CD4-positive, alpha-beta T cell treated with Interleukin-15 for 1 hour (primary cell): ENCODE results near the gene IL15RA.
"Not testable (repeated sequence)": the region's sequence is repeated elsewhere in the genome, so short reads cannot be mapped to it uniquely, and the experiment has no call there.

Experiments used
- DNase-seq: peaks from one replicate; pipeline ENCODE4 v3.0.0-alpha.2; 2020

IL15RA gene

DNA sequence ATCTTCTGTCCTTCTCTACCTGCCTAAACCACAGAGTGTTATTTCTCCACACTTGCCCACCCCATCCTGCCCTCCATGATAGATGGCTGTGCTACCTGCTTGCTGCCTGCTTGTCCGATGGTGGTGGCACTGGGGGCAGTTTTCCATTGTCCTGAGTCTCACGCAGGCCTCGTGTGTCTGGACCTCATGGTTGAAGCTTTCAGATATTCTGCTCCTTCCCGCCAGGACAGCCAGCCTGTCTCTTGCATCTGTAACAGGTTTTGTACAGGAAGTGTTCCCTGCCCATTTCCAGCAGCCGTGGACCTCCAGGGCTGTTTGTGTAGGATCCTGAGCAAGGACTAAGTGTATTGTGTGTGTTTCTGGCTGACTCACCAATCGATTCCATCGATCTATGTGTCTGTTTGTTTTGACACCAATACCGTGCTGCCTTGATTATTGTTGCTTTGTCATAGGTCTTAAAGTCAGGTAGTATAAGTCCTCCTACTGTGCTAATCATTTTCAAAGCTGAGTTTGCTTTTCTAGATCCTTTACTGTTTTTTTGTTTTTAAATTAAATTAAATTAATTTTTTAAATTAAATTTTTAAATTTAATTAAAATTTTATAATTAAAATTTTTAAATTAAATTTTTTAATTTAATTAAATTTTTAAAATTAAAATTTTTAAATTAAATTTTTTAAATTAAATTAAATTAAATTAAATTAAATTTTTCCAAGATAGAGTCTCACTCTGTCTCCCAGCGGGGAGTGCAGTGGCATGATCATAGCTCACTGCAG lies 8.5 kb downstream of the IL15RA start:
- DNase-seq: no peak

DNA sequence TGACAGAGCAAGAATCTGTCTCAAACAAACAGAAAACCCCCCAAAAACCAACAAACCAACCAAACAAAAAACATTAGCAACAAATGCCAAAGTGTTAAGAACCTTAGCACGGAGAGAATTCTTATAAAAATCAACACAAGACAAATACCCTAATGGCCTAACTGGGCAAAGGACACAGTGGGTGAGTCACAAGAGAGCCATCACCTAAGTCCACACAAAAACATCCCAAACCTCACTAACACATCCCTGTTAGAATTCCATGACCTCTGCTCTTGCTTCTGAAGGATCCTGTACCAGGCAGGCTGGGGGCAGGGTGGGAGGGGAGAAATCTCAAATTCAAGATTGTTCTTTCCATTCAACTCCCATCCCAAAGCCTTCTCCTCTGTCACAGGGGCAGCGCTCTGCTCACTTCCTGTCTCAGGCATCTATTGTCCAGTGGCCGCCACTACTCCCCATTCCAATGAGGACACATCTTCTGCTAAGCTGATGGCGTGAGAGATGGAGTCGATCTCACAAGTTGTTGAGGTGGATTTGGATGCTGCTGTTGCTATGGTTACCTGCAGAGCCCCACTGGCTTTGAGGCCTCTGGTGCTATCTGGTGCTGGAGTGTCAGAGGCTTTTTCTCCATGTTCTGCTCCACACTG lies 9.2 kb downstream of the IL15RA start:
- no peak for DNase-seq

DNA sequence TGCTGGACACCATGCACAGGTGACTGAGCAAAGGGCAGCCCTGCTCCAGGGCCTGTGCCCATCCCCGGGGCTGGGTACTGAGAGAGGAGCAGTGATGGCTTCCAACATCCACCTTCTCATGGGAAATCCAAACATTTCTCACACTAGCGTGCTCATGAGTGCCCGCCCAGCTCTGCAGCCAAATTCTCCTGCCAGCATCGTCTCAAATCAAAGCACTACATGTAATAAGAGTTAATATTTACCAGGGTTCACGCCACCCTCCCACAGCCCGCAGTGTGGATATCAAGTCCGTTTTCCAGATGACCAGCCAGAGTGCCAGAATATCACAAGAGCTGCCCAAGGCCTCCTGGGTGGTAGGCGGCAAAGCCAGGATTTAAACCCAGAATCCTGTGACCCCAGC lies 12.1 kb downstream of the IL15RA start:
- no peak for DNase-seq

DNA sequence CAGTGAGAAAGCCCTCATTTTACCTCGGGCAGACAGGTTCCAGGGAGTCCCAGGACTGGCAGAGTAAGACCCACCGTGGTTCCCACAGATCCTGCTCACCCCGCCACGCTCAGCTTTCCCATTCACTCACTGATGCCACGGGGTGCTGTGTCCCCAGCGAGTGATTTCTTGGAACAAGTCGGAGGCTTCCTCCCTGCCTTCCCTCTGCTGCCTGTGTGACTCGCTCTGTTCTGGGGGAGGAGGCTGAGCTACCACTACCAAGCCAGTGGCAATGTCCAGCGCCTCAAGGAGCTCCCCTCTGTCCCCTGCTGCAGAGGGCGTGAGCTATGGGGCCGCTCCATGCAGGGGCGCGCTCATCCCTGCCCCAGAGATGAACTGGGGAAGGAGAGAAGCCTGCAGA lies 12.6 kb downstream of the IL15RA start:
- no peak for DNase-seq

DNA sequence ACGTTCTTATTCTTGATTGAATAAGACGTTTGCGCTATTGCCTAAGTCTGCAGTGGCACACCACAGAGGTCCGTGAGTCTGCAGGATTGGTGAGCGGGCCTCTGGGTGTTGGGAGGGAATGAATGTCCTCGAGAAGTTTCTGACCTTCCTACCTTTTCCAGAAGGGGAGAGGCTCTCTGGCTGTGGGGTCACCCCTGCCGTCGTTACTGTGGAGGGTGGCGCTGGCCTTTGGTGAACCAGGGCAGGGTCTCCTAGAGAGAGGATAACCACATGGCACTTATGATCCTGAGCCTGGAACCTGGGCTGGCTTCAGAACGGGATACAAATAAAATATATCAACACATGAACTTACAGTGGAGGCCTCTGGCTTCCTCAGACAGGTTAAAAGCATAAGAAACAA lies 13.8 kb downstream of the IL15RA start:
- no peak for DNase-seq

DNA sequence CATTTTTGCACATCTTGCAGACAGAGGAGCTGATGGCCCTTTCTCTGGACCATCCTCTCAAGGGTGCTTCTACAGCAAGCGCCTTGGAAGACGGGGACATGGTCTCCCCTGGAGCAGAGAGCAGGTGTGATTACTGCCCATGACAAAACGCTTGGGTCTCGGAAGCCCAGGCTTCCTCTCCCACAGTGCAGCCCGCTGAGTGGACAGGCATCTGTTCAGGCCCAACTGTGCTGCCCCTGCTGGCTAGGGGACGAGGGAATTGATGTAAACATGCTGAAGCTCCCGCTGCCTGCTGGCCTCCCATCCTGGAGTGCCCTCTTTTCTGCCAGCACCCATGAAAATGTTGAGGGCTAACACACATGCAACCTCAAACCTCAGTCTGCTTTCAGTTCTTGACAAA lies 14.3 kb downstream of the IL15RA start:
- no peak for DNase-seq

DNA sequence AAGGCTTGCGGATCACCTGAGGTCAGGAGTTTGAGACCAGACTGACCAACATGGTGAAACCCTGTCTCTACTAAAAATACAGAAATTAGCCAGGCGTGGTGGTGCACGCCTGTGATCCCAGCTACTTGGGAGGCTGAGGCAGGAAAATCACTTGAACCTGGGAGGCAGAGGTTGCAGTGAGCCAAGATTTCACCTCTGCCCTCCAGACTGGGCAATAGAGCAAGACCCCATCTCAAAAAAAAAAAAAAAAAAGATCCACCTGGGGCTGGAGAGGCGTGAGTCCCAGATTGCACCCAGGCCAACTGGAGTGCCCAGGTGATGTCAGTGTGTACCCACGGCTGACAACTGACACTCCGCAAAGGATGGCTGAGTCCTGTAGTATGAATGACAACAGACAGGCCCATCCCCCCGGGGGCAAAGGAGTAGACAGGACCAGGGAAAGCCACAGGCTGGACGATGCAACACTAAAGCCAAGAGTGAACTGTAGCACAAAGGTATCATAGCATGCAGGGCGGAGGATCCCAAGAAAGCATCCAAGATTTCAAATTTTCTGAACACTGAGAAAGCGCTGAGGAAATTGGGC lies 14.9 kb downstream of the IL15RA start:
- not testable (repeated sequence) for DNase-seq

DNA sequence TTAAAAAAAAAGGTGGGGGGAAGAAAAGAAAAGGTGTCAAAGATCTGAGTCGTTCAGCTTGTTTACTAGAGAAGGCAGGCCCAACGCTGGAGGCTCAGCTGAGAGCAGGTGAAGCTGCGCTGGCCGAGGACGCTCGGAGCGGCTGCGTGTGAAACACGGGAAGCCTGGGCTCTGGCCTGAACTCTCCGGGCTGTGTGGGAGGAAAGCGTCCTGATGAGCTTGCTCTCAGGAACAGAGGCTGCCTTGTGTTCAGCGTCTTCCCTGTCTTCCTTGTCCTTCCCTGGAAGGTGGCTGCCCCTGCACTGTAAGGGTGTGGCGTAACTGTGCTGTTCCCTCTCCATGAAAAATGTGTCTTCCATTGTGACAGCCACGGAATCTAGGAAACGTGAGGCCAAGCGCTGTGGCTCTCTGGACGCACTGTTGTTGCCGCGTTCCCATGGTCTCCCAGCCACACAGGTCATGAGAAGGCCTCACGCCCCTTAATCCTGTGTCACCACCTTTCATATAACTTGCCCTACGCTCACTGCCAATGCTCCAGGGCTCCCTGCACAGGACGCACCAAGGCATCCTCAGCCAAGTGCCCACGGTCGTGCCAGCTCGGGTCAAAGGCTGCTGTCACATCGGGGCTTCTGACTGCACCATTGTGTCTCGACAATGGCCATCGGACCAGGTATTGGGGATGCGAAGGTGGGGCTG lies 15.8 kb downstream of the IL15RA start:
- DNase-seq: no peak

DNA sequence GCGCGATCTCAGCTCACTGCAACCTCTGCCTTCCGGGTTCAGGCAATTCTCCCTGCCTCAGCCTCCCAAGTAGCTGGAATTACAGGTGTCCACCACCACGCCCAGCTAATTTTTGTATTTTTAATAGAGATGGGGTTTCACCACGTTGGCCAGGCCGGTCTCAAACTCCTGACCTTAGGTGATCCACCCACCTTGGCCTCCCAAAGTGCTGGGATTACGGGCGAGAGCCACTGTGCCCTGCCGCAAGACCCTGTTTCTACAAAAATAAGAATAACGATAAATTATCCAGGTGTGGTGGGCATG lies 16.4 kb downstream of the IL15RA start:
- not testable (repeated sequence) for DNase-seq

DNA sequence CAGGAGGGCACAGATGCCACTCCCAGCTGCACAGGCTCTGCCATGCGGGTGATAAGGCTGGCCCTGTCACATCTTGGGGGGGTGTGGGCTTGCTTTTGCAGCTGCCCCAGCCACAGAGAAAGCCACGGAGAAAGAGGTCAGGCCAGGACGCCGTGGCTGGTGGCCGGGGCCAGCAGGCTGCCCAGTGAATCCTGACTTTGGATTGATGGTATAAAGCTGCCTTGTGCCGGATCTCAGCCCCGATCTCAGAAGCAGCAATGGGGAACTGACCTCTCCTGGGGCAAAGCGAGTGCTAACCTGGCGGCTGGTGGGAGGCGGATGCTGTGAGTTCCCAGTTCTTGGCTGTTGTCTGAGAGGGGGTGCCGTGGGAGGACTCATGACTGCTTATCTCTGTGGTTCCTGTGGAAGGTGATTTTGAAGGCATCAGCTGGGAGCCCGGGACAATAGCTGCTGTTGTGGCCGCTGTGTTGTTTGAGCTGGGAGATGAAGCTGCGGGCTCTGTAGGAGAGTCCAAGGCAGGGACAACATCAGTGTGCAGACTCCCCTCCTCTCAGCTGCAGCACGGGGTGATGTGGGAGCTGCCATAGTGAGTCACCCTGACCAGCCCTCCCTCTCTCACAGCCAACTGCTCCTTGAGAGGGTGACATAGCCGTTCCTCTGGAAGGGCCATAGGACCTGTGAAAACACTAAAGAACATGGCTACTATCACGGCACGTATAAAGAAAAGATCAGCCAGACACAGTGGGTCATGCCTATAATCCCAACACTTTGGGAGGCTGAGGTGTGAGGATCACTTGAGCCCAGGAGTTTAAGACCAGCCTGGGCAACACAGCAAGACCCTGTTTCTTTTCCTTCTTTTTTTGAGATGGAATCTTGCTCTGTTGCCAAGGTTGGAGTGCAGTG lies 17.0 kb downstream of the IL15RA start:
- no peak for DNase-seq

DNA sequence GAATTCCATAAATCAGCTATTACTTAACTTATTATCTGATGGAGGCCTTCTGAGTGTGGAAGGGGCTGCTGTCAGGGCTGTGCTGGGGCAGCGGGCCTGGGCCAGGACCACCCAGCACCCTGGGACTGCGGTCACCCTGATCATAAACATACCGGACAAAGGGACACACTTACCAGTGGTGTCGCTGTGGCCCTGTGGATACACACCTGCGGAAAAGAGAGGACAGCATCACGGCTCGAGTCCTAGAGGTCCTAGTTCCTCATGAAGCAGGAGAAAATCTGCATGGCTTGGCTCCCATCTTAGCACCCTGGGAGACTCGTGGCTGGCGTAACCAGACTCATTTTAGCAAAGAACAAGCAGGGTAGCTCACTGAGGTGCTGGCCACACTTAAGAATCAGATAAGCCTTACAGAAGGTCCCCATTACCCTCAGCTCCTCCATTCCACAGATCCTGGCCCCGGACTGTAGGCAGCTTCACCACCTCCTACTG lies 17.7 kb downstream of the IL15RA start:
- no peak for DNase-seq

DNA sequence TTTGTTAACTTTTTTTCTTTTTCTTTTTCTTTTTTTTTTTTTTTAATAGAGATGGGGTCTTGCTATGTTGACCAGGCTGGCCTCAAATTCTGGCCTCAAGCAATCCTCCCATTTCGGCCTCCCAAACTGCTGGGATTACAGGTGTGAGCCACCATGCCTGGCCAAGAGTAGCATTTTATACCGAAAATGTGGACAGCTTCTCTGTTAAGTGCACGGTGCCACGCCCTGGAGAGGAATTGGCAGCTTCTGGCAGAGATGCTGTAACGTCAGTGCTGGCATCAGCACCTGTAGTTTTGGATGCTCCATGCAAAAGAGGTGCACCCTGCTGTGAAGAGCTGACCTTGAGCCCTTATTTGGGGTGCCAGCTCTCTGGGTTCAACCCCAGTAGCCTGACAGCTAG lies 18.2 kb downstream of the IL15RA start:
- DNase-seq: no peak

DNA sequence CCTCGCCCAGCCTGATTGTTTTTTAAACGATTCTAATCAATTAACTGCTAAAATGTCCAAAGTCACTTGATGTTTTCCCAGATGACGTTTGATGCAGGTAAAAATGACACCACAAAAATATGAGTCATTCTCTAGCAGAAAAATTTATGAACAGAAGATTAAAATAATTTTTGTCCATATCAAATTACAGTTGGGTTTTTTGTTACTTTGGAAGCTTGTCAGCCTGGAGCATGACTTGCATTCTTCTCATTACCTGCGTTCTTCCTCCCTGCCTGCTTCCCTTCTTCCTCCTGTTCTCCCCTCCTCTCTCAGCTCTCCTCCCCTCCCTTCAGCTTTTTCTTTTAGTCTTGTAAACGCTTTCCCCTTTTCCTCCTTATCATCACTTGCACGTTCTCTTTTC lies 18.7 kb downstream of the IL15RA start:
- no peak for DNase-seq

DNA sequence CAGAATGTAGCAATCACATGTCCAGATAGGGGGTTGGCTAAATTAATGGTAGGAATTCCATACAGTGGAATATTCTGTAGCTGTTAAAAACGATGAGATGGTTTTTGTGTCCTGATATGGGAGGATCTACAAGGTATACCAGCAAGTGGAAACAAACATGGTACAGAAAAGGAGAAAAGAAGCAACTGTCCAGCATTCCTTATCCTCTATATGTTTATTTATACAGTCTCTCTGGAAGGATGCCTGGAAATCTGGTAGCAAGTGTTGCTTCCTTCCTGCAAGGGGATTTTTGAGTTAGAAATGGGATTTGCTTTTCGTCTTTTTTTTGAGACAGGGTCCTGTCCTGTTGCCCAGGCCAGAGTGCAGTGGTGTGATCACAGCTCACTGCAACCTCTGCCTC lies 19.3 kb downstream of the IL15RA start:
- no peak for DNase-seq

DNA sequence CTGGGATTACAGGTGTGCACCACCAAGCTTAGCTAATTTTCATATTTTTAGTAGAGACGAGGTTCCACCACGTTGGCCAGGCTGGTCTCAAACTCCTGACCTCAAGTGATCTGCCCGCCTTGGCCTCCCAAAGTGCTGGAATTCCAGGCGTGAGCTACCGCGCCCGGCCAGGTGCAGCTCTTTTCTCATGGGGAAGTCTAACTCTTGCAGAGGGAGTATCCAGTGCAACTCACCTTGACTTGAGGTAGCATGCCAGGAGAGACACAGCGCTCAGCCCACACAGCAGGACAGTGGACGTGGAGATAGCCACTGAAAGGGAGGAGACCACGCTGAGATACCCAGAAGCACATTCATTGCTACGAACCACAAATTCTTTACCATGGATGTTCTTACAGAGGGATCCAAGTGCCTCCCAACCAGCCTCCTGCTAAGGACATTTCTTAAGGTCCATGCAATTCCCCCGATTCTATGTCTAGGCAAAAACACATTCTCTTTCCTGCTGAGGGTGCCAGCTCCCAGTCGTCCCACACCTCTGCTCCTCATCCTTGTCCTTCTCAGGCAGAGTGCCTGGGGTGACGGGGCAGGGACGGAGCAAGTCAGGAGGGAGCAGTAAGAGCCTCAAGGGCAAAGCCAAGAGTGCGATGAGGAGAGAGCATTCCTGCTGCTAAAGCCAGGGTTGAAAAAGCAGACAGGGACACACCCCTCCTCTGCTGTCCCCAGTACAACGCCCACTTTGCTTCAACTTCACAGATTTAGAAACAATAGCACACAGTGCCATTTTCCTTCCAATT lies 21.0 kb downstream of the IL15RA start:
- DNase-seq: no peak

DNA sequence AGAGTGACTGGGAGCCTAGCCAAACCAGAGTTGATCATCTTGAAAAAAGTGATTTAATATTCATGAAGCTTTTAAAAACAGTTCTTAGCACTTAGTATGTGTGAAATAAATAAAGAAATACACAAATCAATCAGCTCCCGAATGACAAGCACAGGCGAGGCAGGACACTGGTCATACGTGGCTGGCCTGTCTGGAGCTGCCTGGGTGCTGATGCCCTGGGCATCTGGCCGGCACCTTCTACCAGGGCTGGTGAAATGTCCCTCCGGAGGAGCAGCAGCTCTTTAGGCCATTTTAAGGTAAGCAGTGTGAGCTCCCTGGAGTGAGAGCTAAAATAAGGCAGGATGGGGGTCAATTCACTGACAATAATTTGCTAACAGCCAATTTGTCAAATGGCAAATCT lies 23.7 kb downstream of the IL15RA start:
- no peak for DNase-seq

DNA sequence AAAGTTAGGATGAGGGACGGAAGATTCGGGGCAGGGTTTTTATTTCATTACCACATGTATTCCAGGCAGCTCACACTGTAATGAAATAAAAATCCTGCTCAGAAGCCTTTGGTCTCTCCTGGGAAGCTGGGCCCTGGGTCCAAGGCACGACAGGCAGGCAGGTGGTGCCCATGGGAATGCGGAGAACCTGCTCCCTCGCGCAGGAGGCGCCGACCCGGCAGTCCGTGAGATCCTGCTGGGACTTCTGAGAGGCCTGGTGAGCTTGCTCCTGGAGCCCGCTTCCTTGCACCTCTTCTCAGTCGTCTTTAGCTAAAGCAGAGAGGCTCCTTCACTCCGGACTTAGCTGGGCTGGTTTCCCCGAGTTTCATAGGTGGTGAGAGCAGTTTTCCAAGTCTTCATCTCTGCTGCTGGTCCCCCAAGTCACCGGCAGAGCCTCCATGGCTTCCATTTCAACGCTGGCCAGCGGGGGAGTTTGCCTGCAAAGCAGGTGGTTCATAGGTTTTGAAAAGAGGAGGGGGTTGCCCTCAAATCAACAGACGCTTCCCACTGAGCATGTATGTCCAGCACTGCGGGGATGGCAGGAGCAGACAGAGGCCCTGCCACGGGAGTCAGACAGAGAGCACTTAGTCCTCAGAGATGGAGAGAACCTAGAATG lies 24.5 kb downstream of the IL15RA start:
- DNase-seq: no peak

DNA sequence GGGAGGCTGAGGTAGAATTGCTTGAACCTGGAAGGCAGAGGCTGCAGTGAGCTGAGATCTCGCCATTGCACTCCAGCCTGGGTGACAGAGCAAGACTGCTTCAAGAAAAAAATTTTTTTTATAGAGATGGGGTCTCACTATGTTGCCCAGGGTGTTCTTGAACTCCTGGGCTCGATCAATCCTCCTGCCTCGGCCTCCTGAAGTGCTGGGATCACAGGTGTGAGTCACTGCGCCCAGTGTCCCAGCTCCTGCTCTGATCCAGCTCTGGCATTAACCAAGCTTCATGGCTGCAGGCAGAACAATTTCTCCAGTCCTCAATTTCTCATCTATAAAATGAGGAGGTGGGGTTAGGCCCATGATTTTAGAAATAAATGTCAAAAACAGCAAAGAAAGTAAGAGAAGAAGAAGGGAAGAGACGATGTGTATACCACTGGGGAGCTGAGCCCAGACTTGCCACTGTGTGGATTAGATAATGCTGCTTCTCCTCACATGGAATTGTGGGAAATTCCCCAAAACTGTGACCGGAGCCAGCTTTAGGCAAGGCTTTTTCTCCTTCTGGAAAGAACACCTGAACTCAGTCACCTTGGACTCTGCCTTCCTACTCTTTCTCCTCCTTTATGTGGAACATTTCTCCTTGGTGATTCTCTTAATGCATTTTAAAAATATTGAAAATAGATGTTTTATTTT lies 25.5 kb downstream of the IL15RA start:
- DNase-seq: no peak

DNA sequence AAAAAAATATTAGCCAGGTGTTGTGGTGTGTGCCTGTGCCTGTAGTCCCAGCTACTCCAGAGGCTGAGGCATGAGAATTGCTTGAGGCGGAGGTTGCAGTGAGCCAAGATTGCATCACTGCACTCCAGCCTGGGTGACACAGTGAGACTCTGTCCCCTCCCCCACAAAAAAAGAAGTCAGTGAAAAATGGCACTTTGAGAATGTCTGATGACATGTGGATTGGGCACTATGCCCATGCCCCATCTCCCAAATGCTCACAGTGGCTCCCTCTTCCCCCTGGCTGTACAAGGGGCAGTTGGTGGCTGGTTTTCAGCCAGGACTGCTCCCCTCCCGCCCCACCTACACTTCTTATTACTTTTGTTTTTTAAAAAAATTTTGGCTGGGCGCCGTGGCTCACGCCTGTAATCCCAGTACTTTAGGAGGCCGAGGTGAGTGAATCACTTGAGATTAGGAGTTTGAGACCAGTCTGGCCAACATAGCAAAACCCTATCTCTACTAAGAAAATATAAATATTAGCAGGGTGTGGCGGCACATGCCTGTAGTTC lies 26.1 kb downstream of the IL15RA start:
- no peak for DNase-seq

DNA sequence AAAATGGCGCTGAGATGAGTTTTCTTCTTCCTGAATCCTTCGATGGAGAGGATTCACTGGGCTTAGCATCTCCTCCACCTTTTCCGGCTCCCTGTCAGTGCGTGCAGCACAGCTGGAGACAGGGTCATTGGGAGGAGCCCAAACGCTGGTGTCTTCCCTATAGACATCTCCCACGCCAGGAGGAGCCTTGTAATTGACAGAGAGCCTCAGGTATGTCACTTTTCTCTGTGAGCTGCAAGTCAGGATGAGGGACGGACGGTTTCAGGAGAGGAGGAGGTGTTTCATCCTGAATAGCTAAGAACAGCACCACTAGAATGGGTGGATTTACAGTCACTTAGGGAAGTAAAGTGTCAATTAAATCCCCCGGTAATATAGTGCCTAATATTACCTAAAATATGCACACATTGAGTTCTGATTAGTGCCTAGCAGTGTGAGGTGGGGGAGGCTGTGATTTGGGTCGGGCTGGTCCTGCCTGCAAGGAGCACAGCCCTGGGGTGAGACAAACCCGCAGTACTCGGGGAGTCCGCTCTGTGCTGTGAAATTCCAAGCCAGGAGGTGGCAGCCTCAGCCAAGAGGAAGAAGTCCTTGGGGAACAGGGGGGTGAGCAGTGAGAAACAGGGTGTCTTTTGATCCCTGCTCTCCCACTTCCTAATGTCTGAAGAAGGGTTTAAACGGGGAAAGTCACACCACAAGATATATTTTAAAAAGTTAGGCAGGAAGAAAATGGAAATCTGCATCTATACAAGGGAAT lies 28.2 kb downstream of the IL15RA start:
- peak; percentile 25 for DNase-seq
